Erythroblast (primary cell): ENCODE measurements around the gene WDR93.

Experiments
- GATA1 ChIP-seq: IDR thresholded peaks from 2 replicates; pipeline ENCODE4 v1.6.1; 2011; ENCODE audit warnings: low read depth, mild to moderate bottlenecking, control low read depth, low read length, moderate library complexity
- POLR2A ChIP-seq: IDR thresholded peaks from 2 replicates; pipeline ENCODE4 v1.6.1; 2011; ENCODE audit warnings: mild to moderate bottlenecking, low read length

DNA sequence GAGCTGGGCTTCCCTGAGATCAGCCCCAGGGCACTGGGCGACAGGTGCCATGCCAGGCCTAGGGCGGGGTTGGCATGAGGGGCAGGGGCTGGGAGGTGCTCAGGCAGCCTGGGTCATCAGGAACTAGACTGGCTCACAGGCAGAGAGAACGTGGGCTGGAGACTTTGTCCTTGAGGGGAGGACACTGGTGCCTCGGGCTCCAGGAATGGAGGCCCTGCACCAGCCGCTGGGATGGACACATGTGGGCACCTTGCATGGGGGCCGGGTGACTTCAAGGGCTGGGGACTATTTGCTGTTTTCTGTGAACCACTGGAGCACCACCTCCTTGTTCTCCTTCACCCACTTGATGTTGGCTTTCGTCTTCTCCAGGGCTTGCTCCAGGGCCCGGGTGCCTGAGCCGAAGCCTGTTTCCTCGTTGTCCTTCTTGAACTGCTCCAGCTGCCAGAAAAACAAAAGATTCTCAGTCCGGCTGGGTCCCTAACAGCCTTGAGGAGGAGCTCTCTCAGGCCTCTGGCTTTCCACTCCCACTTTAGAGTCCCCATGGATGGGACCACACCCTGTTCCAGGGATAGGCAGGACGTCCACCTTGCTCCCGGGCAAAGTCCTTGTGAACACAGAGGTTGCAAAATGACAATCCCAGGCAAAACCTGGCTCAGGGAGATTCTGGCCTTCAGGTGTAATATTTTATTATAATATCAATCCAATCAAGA, 94.6 kb downstream of the WDR93 start:
- TF ChIP-seq POLR2A (no peak), GATA1 (no peak)
